ENCODE results near the gene BTK. TPM values are rescaled to one million over a fixed set of nuclear protein-coding genes. Genes with fewer than 3 reads are reported as not detected.

BTK gene
- total RNA-seq, 1 experiment from 2014 or later = 0.37 TPM

- ChIA-PET POLR2A (no interaction called here), RAD21 (ENCODE audit: low non-redundant PET in 1 of 2, low total read pairs in 2 of 2, uncharacterized antibody in 2 of 2, unreplicated experiment in 2 of 2) (no interaction called here), CTCF (no interaction called here)
- Histone ChIP-seq H3K9ac (ENCODE audit: low read length) (no peak overlapping the region), H3K9me2 (ENCODE audit: insufficient read depth) (no peaks in the 10 kb centered on the region), H3K27me3 (ENCODE audit: insufficient read depth, low read length) (no peaks in the 10 kb centered on the region), H3K27ac (ENCODE audit: low read depth, low read length) (no peak overlapping the region), H4K20me1 (ENCODE audit: insufficient read depth) (no peaks in the 10 kb centered on the region), H2AFZ (ENCODE audit: low read depth, low read length, poor library complexity, severe bottlenecking) (no peak overlapping the region), H3K79me2 (ENCODE audit: insufficient read depth, low read length) (no peaks in the 10 kb centered on the region), H3K4me3 (replicated peaks in 1 of 2; ENCODE audit: low read depth in 1 of 2, low read length in 2 of 2) (no peak overlapping the region), H3K4me1 (ENCODE audit: control insufficient read depth in 1 of 2, insufficient read depth in 2 of 2, low read length in 2 of 2) (no peaks in the 10 kb centered on the region), H3K9me3 (ENCODE audit: control insufficient read depth in 1 of 2, insufficient read depth in 1 of 2, low read depth in 1 of 2, low read length in 2 of 2) (no peaks in the 10 kb centered on the region), H3K36me3 (ENCODE audit: control insufficient read depth in 1 of 2, insufficient read depth in 2 of 2, low read length in 2 of 2) (no peaks in the 10 kb centered on the region), H3K4me2 (ENCODE audit: low read length) (no peak overlapping the region)
- DNase-seq (ENCODE audit: low read depth, low spot score) (no peak), ATAC-seq (no peak)
- no peak for TF ChIP-seq POLR2A (IDR thresholded peaks at IDR 0.05; ENCODE audit: borderline replicate concordance, extremely low read depth, insufficient read depth, insufficient read length)
- TF ChIP-seq ATF3 (IDR thresholded peaks at IDR 0.05) = no peak
- no peak for TF ChIP-seq FOSL1 (IDR thresholded peaks at IDR 0.05; ENCODE audit: low read depth)
- no peak for TF ChIP-seq JUND (IDR thresholded peaks at IDR 0.05)
- no peak for TF ChIP-seq EZH2phosphoT487 (IDR thresholded peaks at IDR 0.05; ENCODE audit: borderline replicate concordance)
- TF ChIP-seq SIN3A (IDR thresholded peaks at IDR 0.05; ENCODE audit: low read depth) = no peak
- no peak for TF ChIP-seq POLR2AphosphoS5 (IDR thresholded peaks at IDR 0.05; ENCODE audit: low read depth, low read length)
- no peak for TF ChIP-seq TCF7L2 (IDR thresholded peaks at IDR 0.05; ENCODE audit: borderline replicate concordance, extremely low read depth, insufficient read depth, insufficient read length)
- TF ChIP-seq SP1 (IDR thresholded peaks at IDR 0.05; ENCODE audit: low read depth) = no peak
- no peak for TF ChIP-seq RAD21 (IDR thresholded peaks at IDR 0.05; ENCODE audit: low read depth)
- TF ChIP-seq ZNF274 (IDR thresholded peaks at IDR 0.05; ENCODE audit: low read depth, low read length) = no peak
- no peak for TF ChIP-seq ZBTB33 (IDR thresholded peaks at IDR 0.05; ENCODE audit: extremely low read depth, insufficient replicate concordance, low read length)
- no peak for TF ChIP-seq EGR1 (IDR thresholded peaks at IDR 0.05; ENCODE audit: low read depth)
- no peak for TF ChIP-seq ELF1 (IDR thresholded peaks at IDR 0.05; ENCODE audit: borderline replicate concordance, low read depth)
- no peak for TF ChIP-seq CEBPB (IDR thresholded peaks at IDR 0.05; ENCODE audit: low read depth)
- no peak for TF ChIP-seq YY1 (IDR thresholded peaks at IDR 0.05; ENCODE audit: extremely low read depth, insufficient replicate concordance, low read depth, low read length)
- no peak for TF ChIP-seq SRF (IDR thresholded peaks at IDR 0.05; ENCODE audit: low read depth)
- BruUV-seq (replicated peaks) = no TSS peak
- intact Hi-C loops (cut with micrococcal nuclease) = no loop called here
Measured at GRCh38 chrX:101430457-101431078, 44.6 kb upstream of the BTK start.
